GM21528 (cell line): ENCODE results near the gene PLAAT3.
"Not testable (repeated sequence)": the region's sequence is repeated elsewhere in the genome, so short reads cannot be mapped to it uniquely, and the experiment has no call there.

ENCODE experiments used
- ATAC-seq: cut with Tn5 transposase; IDR thresholded peaks from one replicate; pipeline ENCODE4 v1.9.1; 2021; ENCODE audit warnings: mild to moderate bottlenecking, moderate library complexity; ENCODE audit not compliant: unreplicated experiment, low FRiP score

PLAAT3 gene

GRCh38 chr11:63572026-63572688, 42.1 kb downstream of the PLAAT3 start:
- no peak for ATAC-seq

GRCh38 chr11:63569570-63569969, 44.7 kb downstream of the PLAAT3 start:
- ATAC-seq: no peak

GRCh38 chr11:63567044-63567840, 47.0 kb downstream of the PLAAT3 start:
- peak; percentile 76 for ATAC-seq

GRCh38 chr11:63564784-63565350, 49.4 kb downstream of the PLAAT3 start:
- no peak for ATAC-seq

GRCh38 chr11:63564056-63564774, 50.0 kb downstream of the PLAAT3 start:
- peak; percentile 58 for ATAC-seq

- peak; percentile 1 for ATAC-seq
Observed at GRCh38 chr11:63563201-63564055, 50.8 kb downstream of the PLAAT3 start, which contains the start of gene PLAAT2. TSS of gene PLAAT2 (minus strand) at chr11:63563379. CDS start at chr11:63563324, 55 bp downstream.

GRCh38 chr11:63560506-63561180, 53.6 kb downstream of the PLAAT3 start:
- no peak for ATAC-seq

- ATAC-seq: no peak
Observed at GRCh38 chr11:63558459-63559157, 55.6 kb downstream of the PLAAT3 start.

- ATAC-seq: no peak
Observed at GRCh38 chr11:63557570-63557969, 56.7 kb downstream of the PLAAT3 start.

- no peak for ATAC-seq
Observed at GRCh38 chr11:63556404-63557013, 57.7 kb downstream of the PLAAT3 start.

GRCh38 chr11:63554877-63555223, 59.4 kb downstream of the PLAAT3 start:
- ATAC-seq: no peak

GRCh38 chr11:63553759-63554158, 60.5 kb downstream of the PLAAT3 start:
- peak; percentile 56 for ATAC-seq

- ATAC-seq: no peak
Observed at GRCh38 chr11:63552921-63553320, 61.3 kb downstream of the PLAAT3 start.

- no peak for ATAC-seq
Observed at GRCh38 chr11:63551889-63552266, 62.4 kb downstream of the PLAAT3 start.

- ATAC-seq: no peak
Observed at GRCh38 chr11:63551091-63551888, 62.9 kb downstream of the PLAAT3 start.

GRCh38 chr11:63550156-63550700, 64.0 kb downstream of the PLAAT3 start:
- not testable (repeated sequence) for ATAC-seq

GRCh38 chr11:63549411-63549810, 64.8 kb downstream of the PLAAT3 start:
- no peak for ATAC-seq
